Measurements from ENCODE around the gene RHAG. TPM values are rescaled to one million over a fixed set of nuclear protein-coding genes. Genes with fewer than 3 reads are reported as not detected.
"Not testable (repeated sequence)": the region's sequence is repeated elsewhere in the genome, so short reads cannot be mapped to it uniquely, and the experiment has no call there.

RHAG gene
- total RNA-seq, 2 donors from 2014 or later = not detected

DNA sequence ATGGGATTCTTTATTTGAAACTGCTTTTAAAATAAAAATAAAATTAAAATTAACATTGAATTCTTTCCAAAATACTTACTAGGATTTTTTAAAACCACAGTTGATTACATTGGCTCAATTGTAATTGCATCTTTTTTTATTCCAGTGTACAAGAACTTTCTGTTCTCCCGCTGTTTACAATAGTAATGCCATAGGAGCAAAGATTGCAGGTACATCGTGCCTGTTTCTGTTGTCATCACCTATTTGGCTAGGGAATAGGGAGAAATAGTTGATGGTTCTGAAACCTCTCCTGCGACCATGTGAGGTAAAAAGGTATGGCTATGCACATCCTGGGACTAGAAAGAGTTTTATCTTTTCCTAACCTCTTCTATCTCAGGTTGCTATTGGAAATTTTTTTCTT is 28.2 kb upstream of the RHAG start:
- no peak overlapping the region for H3K4me3 ChIP-seq (ENCODE audit: low read length)
- H3K27ac ChIP-seq (ENCODE audit: low read depth, low read length) = no peak overlapping the region
- no peaks in the 10 kb centered on the region for H3K9me3 ChIP-seq (ENCODE audit: control insufficient read depth, low read length)
- no peaks in the 10 kb centered on the region for H3K27me3 ChIP-seq (ENCODE audit: control insufficient read depth, insufficient read depth, low read length, poor library complexity, severe bottlenecking)
- TF ChIP-seq, protein P1, sequence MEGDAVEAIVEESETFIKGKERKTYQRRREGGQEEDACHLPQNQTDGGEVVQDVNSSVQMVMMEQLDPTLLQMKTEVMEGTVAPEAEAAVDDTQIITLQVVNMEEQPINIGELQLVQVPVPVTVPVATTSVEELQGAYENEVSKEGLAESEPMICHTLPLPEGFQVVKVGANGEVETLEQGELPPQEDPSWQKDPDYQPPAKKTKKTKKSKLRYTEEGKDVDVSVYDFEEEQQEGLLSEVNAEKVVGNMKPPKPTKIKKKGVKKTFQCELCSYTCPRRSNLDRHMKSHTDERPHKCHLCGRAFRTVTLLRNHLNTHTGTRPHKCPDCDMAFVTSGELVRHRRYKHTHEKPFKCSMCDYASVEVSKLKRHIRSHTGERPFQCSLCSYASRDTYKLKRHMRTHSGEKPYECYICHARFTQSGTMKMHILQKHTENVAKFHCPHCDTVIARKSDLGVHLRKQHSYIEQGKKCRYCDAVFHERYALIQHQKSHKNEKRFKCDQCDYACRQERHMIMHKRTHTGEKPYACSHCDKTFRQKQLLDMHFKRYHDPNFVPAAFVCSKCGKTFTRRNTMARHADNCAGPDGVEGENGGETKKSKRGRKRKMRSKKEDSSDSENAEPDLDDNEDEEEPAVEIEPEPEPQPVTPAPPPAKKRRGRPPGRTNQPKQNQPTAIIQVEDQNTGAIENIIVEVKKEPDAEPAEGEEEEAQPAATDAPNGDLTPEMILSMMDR (conservative IDR thresholded peaks at IDR 0.05) = no peak
- peaks cover 3% of the 10 kb centered on the region for H3K4me1 Mint-ChIP-seq
- no peaks in the 10 kb centered on the region for H3K36me3 Mint-ChIP-seq (ENCODE audit: low read depth)
- 94% methylated on average over 3 of the region's 3 CpGs; no CpG with 5 or more reads in 1 of the 2 experiments for WGBS, 2 experiments (ENCODE audit: insufficient coverage in 1 of 2, insufficient read length in 1 of 2)
- no peaks in the 10 kb centered on the region for H3K36me3 ChIP-seq (ENCODE audit: control insufficient read depth, insufficient read depth, low read length)
- H3K9me3 Mint-ChIP-seq = no peaks in the 10 kb centered on the region
- no peak overlapping the region for H3K4me3 Mint-ChIP-seq
- no peak overlapping the region for H3K27ac Mint-ChIP-seq
- no peak for DNase-seq
- no peak overlapping the region for H3K9ac ChIP-seq (ENCODE audit: extremely low read depth, low read length, poor library complexity, severe bottlenecking)
- H3K4me1 ChIP-seq (ENCODE audit: control insufficient read depth, insufficient read depth, low read length) = peaks cover 2% of the 10 kb centered on the region
- H3K27me3 Mint-ChIP-seq (ENCODE audit: insufficient read depth) = no peaks in the 10 kb centered on the region

DNA sequence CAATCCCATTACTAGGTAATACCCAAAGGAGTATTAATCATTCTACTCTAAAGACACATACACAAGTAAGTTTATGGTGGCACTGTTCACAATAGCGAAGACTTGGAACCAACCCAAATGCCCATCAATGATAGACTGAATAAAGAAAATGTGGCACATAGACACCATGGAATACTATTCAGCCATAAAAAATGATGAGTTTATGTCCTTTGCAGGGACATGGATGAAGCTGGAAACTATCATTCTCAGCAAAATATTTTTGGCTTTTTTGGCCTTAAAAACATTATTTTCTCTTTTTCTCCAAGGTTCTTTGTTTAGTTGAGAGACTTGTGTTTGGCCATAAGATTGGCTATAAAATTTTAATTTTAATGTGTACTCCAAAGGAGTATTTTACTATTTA is 27.4 kb upstream of the RHAG start:
- not testable (repeated sequence) for H3K36me3 Mint-ChIP-seq (ENCODE audit: low read depth); H3K36me3 ChIP-seq (ENCODE audit: control insufficient read depth, insufficient read depth, low read length); H3K27me3 Mint-ChIP-seq (ENCODE audit: insufficient read depth); H3K4me1 ChIP-seq (ENCODE audit: control insufficient read depth, insufficient read depth, low read length); H3K4me3 Mint-ChIP-seq; H3K9me3 ChIP-seq (ENCODE audit: control insufficient read depth, low read length); H3K9ac ChIP-seq (ENCODE audit: extremely low read depth, low read length, poor library complexity, severe bottlenecking); H3K9me3 Mint-ChIP-seq; H3K4me1 Mint-ChIP-seq; DNase-seq; H3K4me3 ChIP-seq (ENCODE audit: low read length); H3K27ac Mint-ChIP-seq; H3K27me3 ChIP-seq (ENCODE audit: control insufficient read depth, insufficient read depth, low read length, poor library complexity, severe bottlenecking); H3K27ac ChIP-seq (ENCODE audit: low read depth, low read length)
- WGBS, 2 experiments (ENCODE audit: insufficient coverage in 1 of 2, insufficient read length in 1 of 2) = 100% methylated on average over 1 of the region's 1 CpG

DNA sequence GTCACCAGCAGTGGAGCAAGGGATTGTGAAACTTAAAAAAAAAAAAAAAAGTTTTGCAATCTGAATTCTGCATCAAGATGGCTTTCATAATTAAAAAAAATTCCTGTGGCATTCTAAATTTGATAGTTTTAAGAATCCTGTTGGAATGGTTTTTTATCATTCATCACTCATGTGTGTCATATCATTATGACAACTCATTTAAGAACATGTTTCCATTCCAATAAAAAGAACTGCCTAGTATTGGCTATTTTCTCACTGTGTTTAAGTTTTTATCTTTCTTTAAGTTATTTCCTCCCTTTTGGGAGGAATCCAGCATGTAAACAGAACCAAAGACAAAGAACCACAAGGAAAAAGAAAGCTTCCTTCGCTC is 26.2 kb upstream of the RHAG start:
- Histone ChIP-seq H3K9ac (ENCODE audit: extremely low read depth, low read length, poor library complexity, severe bottlenecking) (no peak overlapping the region), H3K27ac (ENCODE audit: low read depth, low read length) (no peak overlapping the region), H3K9me3 (ENCODE audit: control insufficient read depth, low read length) (no peaks in the 10 kb centered on the region), H3K36me3 (ENCODE audit: control insufficient read depth, insufficient read depth, low read length) (no peaks in the 10 kb centered on the region), H3K4me1 (ENCODE audit: control insufficient read depth, insufficient read depth, low read length) (no peaks in the 10 kb centered on the region), H3K27me3 (ENCODE audit: control insufficient read depth, insufficient read depth, low read length, poor library complexity, severe bottlenecking) (no peaks in the 10 kb centered on the region), H3K4me3 (ENCODE audit: low read length) (no peak overlapping the region)
- H3K36me3 Mint-ChIP-seq (ENCODE audit: low read depth) = no peaks in the 10 kb centered on the region
- no peaks in the 10 kb centered on the region for H3K9me3 Mint-ChIP-seq
- H3K27me3 Mint-ChIP-seq (ENCODE audit: insufficient read depth) = peaks cover 1% of the 10 kb centered on the region
- no peak overlapping the region for H3K4me3 Mint-ChIP-seq
- DNase-seq = no peak
- H3K4me1 Mint-ChIP-seq = peaks cover 3% of the 10 kb centered on the region
- 100% methylated on average over 1 of the region's 1 CpG; no CpG with 5 or more reads in 1 of the 2 experiments for WGBS, 2 experiments (ENCODE audit: insufficient coverage in 1 of 2, insufficient read length in 1 of 2)
- H3K27ac Mint-ChIP-seq = no peak overlapping the region
- TF ChIP-seq, protein P1 (conservative IDR thresholded peaks at IDR 0.05) = no peak

DNA sequence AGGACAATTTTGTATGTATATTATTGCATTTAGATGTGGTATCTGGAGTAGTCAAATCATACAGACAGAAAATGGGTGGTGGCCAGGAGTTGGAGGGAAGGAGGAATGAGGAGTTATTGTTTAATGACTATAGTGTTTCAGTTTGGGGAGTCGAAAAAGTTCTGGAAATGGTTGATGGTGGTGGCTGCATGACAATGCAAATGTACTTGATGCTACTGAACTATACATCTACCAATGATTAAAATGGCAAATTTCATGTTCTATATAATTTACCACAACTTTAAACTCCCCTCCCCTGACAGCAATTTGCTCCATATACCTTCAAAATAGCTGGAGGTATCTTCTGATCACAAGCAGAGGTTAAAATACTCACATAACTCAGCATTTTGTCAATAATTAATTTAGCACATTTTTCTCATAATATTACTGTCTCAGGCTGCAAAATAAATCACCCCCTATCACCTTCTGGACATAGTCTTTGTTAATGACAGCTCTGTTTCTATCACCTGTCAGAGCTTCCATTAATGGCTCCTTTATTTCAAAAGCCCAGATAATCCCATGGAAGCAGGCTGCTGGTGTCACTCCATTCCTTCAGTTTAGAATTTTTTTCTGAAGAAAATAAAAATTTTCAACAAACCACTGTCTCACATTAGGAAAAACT is 25.7 kb upstream of the RHAG start:
- no peaks in the 10 kb centered on the region for H3K9me3 Mint-ChIP-seq
- H3K36me3 Mint-ChIP-seq (ENCODE audit: low read depth) = no peaks in the 10 kb centered on the region
- H3K27me3 Mint-ChIP-seq (ENCODE audit: insufficient read depth) = peaks cover 2% of the 10 kb centered on the region
- H3K9me3 ChIP-seq (ENCODE audit: control insufficient read depth, low read length) = no peaks in the 10 kb centered on the region
- peaks cover 3% of the 10 kb centered on the region for H3K4me1 Mint-ChIP-seq
- H3K27me3 ChIP-seq (ENCODE audit: control insufficient read depth, insufficient read depth, low read length, poor library complexity, severe bottlenecking) = no peaks in the 10 kb centered on the region
- no peak overlapping the region for H3K27ac ChIP-seq (ENCODE audit: low read depth, low read length)
- TF ChIP-seq, protein P1 (conservative IDR thresholded peaks at IDR 0.05) = no peak
- no peak for DNase-seq
- H3K4me3 ChIP-seq (ENCODE audit: low read length) = no peak overlapping the region
- WGBS, 2 experiments (ENCODE audit: insufficient coverage in 1 of 2, insufficient read length in 1 of 2) = 83% methylated on average over 1 of the region's 1 CpG; no CpG with 5 or more reads in 1 of the 2 experiments
- no peak overlapping the region for H3K27ac Mint-ChIP-seq
- no peak overlapping the region for H3K9ac ChIP-seq (ENCODE audit: extremely low read depth, low read length, poor library complexity, severe bottlenecking)
- no peaks in the 10 kb centered on the region for H3K4me1 ChIP-seq (ENCODE audit: control insufficient read depth, insufficient read depth, low read length)
- no peak overlapping the region for H3K4me3 Mint-ChIP-seq
- no peaks in the 10 kb centered on the region for H3K36me3 ChIP-seq (ENCODE audit: control insufficient read depth, insufficient read depth, low read length)

All from endodermal cell (in vitro differentiated cells).